Neuronal stem cell (in vitro differentiated cells): ENCODE results near the gene TMSB15A. TPM values are rescaled to one million over a fixed set of nuclear protein-coding genes. Genes with fewer than 3 reads are reported as not detected.

Experiments
- DNase-seq: peaks from one replicate; pipeline ENCODE4 v3.0.0-alpha.2; 2013; ENCODE audit warnings: low spot score
- H2AFZ ChIP-seq: one replicate; pipeline ENCODE4 v1.6.1; 2013; ENCODE audit warnings: mild to moderate bottlenecking, low read length, inconsistent platforms
- H2AK5ac ChIP-seq: 2 replicates; pipeline ENCODE4 v1.6.1; 2013; ENCODE audit warnings: low read depth, mild to moderate bottlenecking, inconsistent platforms, low read length, moderate library complexity, mixed read lengths
- H2BK120ac ChIP-seq: 2 replicates; pipeline ENCODE4 v1.6.1; 2013; ENCODE audit warnings: low read depth, mild to moderate bottlenecking, inconsistent platforms, low read length, moderate library complexity, mixed read lengths
- H2BK12ac ChIP-seq: one replicate; pipeline ENCODE4 v1.6.1; 2013; ENCODE audit warnings: low read length, inconsistent platforms
- H2BK15ac ChIP-seq: 2 replicates; pipeline ENCODE4 v1.6.1; 2013; ENCODE audit warnings: mild to moderate bottlenecking, low read length, inconsistent platforms, mixed read lengths
- H2BK5ac ChIP-seq: one replicate; pipeline ENCODE4 v1.6.1; 2013; ENCODE audit warnings: inconsistent platforms, mild to moderate bottlenecking, low read length, moderate library complexity
- H3K14ac ChIP-seq: one replicate; pipeline ENCODE4 v1.6.1; 2013; ENCODE audit warnings: low read length, inconsistent platforms
- H3K18ac ChIP-seq: 2 replicates; pipeline ENCODE4 v1.6.1; 2013; ENCODE audit warnings: low read length, inconsistent platforms
- H3K23ac ChIP-seq: 2 replicates; pipeline ENCODE4 v1.6.1; 2013; ENCODE audit warnings: low read depth, mild to moderate bottlenecking, mixed read lengths, low read length, inconsistent platforms; ENCODE audit not compliant: poor library complexity
- H3K27ac ChIP-seq: replicated peaks from 3 replicates; pipeline ENCODE4 v1.5.1; 2013; ENCODE audit warnings: low read length, inconsistent platforms
- H3K27me3 ChIP-seq, 3 experiments: 2 replicates each; pipeline ENCODE4 v1.6.1; 2013; ENCODE audit warnings: low read length in 3 of 3, mild to moderate bottlenecking in 2 of 3, inconsistent platforms in 1 of 3, low read depth in 1 of 3, mixed read lengths in 1 of 3, moderate library complexity in 1 of 3; ENCODE audit not compliant: control insufficient read depth in 3 of 3, insufficient read depth in 3 of 3
- H3K36me3 ChIP-seq, 2 donors: replicated peaks in 1 of 2; 2 replicates each; pipeline ENCODE4 v1.6.1; 2013; ENCODE audit warnings: low read length in 2 of 2; ENCODE audit not compliant: control insufficient read depth in 2 of 2, insufficient read depth in 2 of 2
- H3K4ac ChIP-seq: 2 replicates; pipeline ENCODE4 v1.6.1; 2013; ENCODE audit warnings: inconsistent platforms, mild to moderate bottlenecking, low read length, moderate library complexity
- H3K4me1 ChIP-seq, 2 donors: 1 replicate in 1 of 2; 2 replicates in 1 of 2; pipeline ENCODE4 v1.6.1; 2013; ENCODE audit warnings: low read length in 2 of 2, low read depth in 1 of 2; ENCODE audit not compliant: control insufficient read depth in 2 of 2, insufficient read depth in 1 of 2
- H3K4me2 ChIP-seq: one replicate; pipeline ENCODE4 v1.6.1; 2013; ENCODE audit warnings: mild to moderate bottlenecking, low read length, inconsistent platforms; ENCODE audit not compliant: insufficient read depth, poor library complexity, severe bottlenecking
- H3K4me3 ChIP-seq, 2 donors: 2 replicates each; pipeline ENCODE4 v1.5.1; 2013; ENCODE audit warnings: low read length in 2 of 2, mild to moderate bottlenecking in 2 of 2, inconsistent platforms in 1 of 2, moderate library complexity in 1 of 2
- H3K79me1 ChIP-seq: one replicate; pipeline ENCODE4 v1.6.1; 2013; ENCODE audit warnings: low read depth, mild to moderate bottlenecking, inconsistent platforms, low read length, moderate library complexity
- H3K9ac ChIP-seq: one replicate; pipeline ENCODE4 v1.6.1; 2013; ENCODE audit warnings: mild to moderate bottlenecking, low read depth, low read length, inconsistent platforms; ENCODE audit not compliant: poor library complexity
- H3K9me3 ChIP-seq, 2 donors: replicated peaks in 1 of 2; 2 replicates each; pipeline versions ENCODE3 to v1.6.1; 2013; ENCODE audit warnings: low read length in 2 of 2, mild to moderate bottlenecking in 2 of 2, inconsistent platforms in 1 of 2, low read depth in 1 of 2, mixed read lengths in 1 of 2, moderate library complexity in 1 of 2; ENCODE audit not compliant: control insufficient read depth in 2 of 2, insufficient read depth in 1 of 2
- H4K8ac ChIP-seq: one replicate; pipeline ENCODE4 v1.6.1; 2013; ENCODE audit warnings: low read depth, mild to moderate bottlenecking, inconsistent platforms, low read length, moderate library complexity
- H4K91ac ChIP-seq: one replicate; pipeline ENCODE4 v1.6.1; 2013; ENCODE audit warnings: low read length, low read depth, mild to moderate bottlenecking, inconsistent platforms; ENCODE audit not compliant: poor library complexity
- WGBS, 2 donors: extraction: QIAGEN DNeasy Blood & Tissue Kit; methylation state at CpG; one replicate each; pipeline ENCODE4 v1.1.7; 2013; ENCODE audit warnings: missing lambda C conversion rate in 2 of 2, mixed read lengths in 1 of 2; ENCODE audit not compliant: insufficient read length in 2 of 2, insufficient replicate concordance in 1 of 2; ENCODE audit errors: extremely low coverage in 2 of 2; 5-methylcytosine and 5-hydroxymethylcytosine counted together
- polyA plus RNA-seq, 2 experiments: library from polyadenylated mRNA; stranded (reverse); fragments of 200-250 nt; gene quantifications; one replicate each; pipeline ENCODE4 v1.2.3, GENCODE V29; 2013

The TMSB15A gene
- polyA plus RNA-seq (2013, experiment 1 of 2): 1,072 TPM
- polyA plus RNA-seq (2013, experiment 2 of 2): 1,072 TPM

DNA sequence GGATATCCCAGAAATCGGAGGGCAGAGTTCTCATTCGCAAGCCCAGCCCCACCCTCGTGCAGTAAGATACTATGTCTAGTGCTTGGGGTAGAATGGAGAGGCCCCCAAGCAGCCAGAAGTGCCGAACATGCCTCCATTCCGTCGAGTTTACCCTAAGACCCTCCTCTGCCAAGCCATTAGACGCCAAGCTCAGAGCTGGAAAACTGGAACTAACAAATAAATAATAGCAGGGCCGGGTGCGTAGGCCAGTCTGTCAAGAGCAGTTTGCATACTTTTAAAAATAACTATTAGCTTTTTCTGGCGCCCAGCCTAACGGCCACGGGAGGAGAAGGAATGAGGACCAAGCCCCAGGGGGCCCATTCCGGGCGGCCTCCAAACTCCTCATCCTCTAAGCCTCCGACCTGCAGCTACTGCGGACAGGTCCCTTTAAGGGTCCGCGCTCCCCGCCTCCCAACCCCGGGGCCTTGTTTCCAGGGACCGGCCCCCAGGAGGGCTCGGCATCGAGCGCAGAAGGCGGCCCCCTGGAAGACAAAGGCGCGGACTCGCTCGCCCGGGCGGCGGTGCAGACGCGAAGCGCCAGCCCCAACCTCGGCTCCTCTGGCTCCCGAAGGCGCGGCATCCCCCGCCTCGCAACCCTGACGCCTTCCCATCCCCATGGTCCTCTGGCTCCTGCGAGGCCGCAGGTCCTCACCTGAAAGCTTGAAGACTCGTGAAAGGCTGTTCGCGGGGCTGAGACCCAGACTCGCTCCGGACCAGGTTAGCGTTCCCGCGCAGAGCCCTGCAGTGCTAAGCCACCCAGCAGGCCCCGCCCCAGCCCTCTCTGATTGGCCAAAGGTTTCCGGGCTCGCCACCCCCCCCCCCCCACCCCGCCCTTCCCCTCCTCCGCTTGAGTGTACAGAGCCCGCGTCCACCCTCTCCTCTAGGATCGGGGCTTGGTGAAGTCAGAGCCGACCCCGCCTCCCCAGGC is at the start of gene TMSB15A:
TSS of gene TMSB15A (minus strand) at position 765 of the 967 bp plus-strand sequence.
- no peak within 1 kb of the TSS for H2BK15ac ChIP-seq
- DNase-seq: peak; percentile 58
- H2BK12ac ChIP-seq: no peak within 1 kb of the TSS
- H3K79me1 ChIP-seq: peaks cover 5% of the 10 kb centered on the region
- no peak within 1 kb of the TSS for H2BK5ac ChIP-seq
- peak within 1 kb of the TSS; percentile 90 for H3K9ac ChIP-seq
- H3K4me2 ChIP-seq: peak within 1 kb of the TSS; percentile 62
- H3K9me3 ChIP-seq: no peaks in the 10 kb centered on the region
- H4K91ac ChIP-seq: no peak within 1 kb of the TSS
- no peak within 1 kb of the TSS for H3K23ac ChIP-seq
- peak within 1 kb of the TSS; percentile 93 for H2AFZ ChIP-seq
- H3K27ac ChIP-seq: peak within 1 kb of the TSS; percentile 84
- peak within 1 kb of the TSS; percentile 43 for H4K8ac ChIP-seq
- H3K18ac ChIP-seq: peak within 1 kb of the TSS; percentile 91
- WGBS, 2 donors: no CpG with 5 or more reads among the region's 62 CpGs
- H3K27me3 ChIP-seq: no peaks in the 10 kb centered on the region
- peaks cover 0 to 3% of the 10 kb centered on the region in 2 donors for H3K4me1 ChIP-seq
- H3K14ac ChIP-seq: no peak within 1 kb of the TSS
- H3K36me3 ChIP-seq: peaks cover 8 to 32% of the 10 kb centered on the region in 2 donors
- H2AK5ac ChIP-seq: no peak within 1 kb of the TSS
- H3K4ac ChIP-seq: no peak within 1 kb of the TSS
- H2BK120ac ChIP-seq: no peak within 1 kb of the TSS
- peak within 1 kb of the TSS; percentile 79 to 91 for H3K4me3 ChIP-seq

DNA sequence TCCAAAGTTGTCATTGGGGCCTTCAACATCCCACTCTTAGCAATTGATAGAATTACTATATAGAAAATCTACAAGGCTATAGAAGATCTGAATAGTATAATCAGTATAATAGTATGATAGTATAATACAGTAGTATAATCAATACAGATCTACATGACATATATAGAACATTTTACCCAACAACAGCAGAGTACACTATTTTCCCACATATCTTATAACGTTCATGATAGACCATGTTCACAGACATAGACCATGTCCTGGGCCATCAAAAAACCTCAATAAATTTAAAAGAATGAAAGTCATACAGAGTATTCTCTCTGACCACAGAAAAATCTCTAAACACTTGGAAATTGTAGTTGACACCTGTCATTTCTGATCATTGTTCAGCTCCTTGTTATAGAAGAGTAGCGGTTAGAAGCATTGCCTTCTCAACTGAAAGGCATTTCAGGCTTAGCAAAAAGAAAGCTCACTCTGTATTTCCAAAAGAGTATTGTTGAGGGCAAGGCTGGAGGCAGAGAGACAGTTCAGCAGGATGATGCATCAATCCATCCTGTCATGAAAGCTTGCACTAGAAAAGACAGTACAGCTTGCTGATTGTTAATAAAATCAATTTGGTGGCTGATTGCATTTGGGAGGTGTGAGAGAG is 44.0 kb upstream of the TMSB15A start:
- Histone ChIP-seq H3K14ac (no peak overlapping the region), H3K4me2 (no peak overlapping the region), H2BK120ac (no peak overlapping the region), H4K8ac (no peak overlapping the region), H3K4me1 (no peaks in the 10 kb centered on the region), H3K4me3 (no peak overlapping the region), H2BK5ac (no peak overlapping the region), H2AFZ (no peak overlapping the region), H3K36me3 (no peaks in the 10 kb centered on the region), H4K91ac (no peak overlapping the region), H3K27ac (no peak overlapping the region), H3K18ac (no peak overlapping the region), H3K9ac (no peak overlapping the region), H2BK12ac (no peak overlapping the region), H3K23ac (no peak overlapping the region), H3K9me3 (no peaks in the 10 kb centered on the region), H3K4ac (no peak overlapping the region), H3K79me1 (no peaks in the 10 kb centered on the region), H2BK15ac (no peak overlapping the region), H3K27me3 (no peaks in the 10 kb centered on the region), H2AK5ac (no peak overlapping the region)
- no CpG with 5 or more reads among the region's 2 CpGs for WGBS, 2 donors
- DNase-seq: no peak

DNA sequence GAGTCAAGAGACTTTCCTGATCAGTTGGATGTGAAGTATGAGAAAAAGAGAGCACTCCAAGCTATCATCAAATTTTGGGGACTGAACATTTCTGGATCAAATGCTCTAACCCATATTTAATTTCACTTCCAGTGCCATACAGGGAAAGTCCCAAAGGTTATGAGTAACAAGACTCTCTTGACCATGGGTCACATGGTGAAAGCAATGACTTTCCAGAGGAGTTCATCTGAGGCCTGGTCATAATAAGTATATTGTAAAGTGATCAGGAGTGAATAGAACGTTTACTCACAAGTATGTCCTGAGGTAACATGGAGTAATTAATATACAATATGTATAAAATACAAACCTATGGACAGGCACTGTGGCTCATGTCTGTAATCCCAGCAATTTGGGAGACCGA is 42.1 kb upstream of the TMSB15A start:
- no peak for DNase-seq
- no peak overlapping the region for H3K18ac ChIP-seq
- no peak overlapping the region for H2BK15ac ChIP-seq
- no peak overlapping the region for H3K27ac ChIP-seq
- H3K14ac ChIP-seq: no peak overlapping the region
- H3K4me3 ChIP-seq: no peak overlapping the region
- H3K4me1 ChIP-seq: no peaks in the 10 kb centered on the region
- no CpG with 5 or more reads among the region's 2 CpGs for WGBS, 2 donors
- H2BK120ac ChIP-seq: no peak overlapping the region
- H2BK5ac ChIP-seq: no peak overlapping the region
- H3K9ac ChIP-seq: no peak overlapping the region
- H2AFZ ChIP-seq: no peak overlapping the region
- H2BK12ac ChIP-seq: no peak overlapping the region
- H3K79me1 ChIP-seq: no peaks in the 10 kb centered on the region
- H3K27me3 ChIP-seq: no peaks in the 10 kb centered on the region
- H2AK5ac ChIP-seq: no peak overlapping the region
- no peak overlapping the region for H3K4me2 ChIP-seq
- no peaks in the 10 kb centered on the region for H3K9me3 ChIP-seq
- H3K4ac ChIP-seq: no peak overlapping the region
- H3K36me3 ChIP-seq: no peaks in the 10 kb centered on the region
- H3K23ac ChIP-seq: no peak overlapping the region
- H4K8ac ChIP-seq: no peak overlapping the region
- no peak overlapping the region for H4K91ac ChIP-seq

GRCh38 chrX:102548231-102548630 is 31.7 kb upstream of the TMSB15A start:
- no peak for DNase-seq
- Histone ChIP-seq H3K4me3 (no peak overlapping the region), H3K27ac (no peak overlapping the region), H2AK5ac (no peak overlapping the region), H3K4ac (no peak overlapping the region), H4K91ac (no peak overlapping the region), H3K14ac (no peak overlapping the region), H2AFZ (no peak overlapping the region), H2BK12ac (no peak overlapping the region), H3K36me3 (no peaks in the 10 kb centered on the region), H4K8ac (no peak overlapping the region), H3K9me3 (no peaks in the 10 kb centered on the region), H3K18ac (no peak overlapping the region), H3K9ac (no peak overlapping the region), H3K27me3 (peaks cover 0 to 4% (median 0%) of the 10 kb centered on the region in 3 experiments), H2BK15ac (no peak overlapping the region), H3K79me1 (no peaks in the 10 kb centered on the region), H2BK120ac (no peak overlapping the region), H3K23ac (no peak overlapping the region), H3K4me2 (no peak overlapping the region), H3K4me1 (no peaks in the 10 kb centered on the region), H2BK5ac (no peak overlapping the region)
- no CpG with 5 or more reads among the region's 23 CpGs for WGBS, 2 donors
